Islet of Langerhans (tissue), 1 donor: ENCODE results near the gene ADPRS.

Source experiments
- FAIRE-seq: peaks from one replicate; lab custom pipeline; 2011; peaks lifted over from hg19 to GRCh38; lab: Jason Lieb, UNC

The ADPRS gene

GRCh38 chr1:36088577-36089392 is at the start of gene ADPRS:
Gene ADPRS (plus strand): TSS chr1:36088892. CDS start chr1:36088905, 13 bp downstream.
- no peak for FAIRE-seq

- FAIRE-seq = no peak
Observed at GRCh38 chr1:36040238-36040637, 48.5 kb upstream of the ADPRS start.

DNA sequence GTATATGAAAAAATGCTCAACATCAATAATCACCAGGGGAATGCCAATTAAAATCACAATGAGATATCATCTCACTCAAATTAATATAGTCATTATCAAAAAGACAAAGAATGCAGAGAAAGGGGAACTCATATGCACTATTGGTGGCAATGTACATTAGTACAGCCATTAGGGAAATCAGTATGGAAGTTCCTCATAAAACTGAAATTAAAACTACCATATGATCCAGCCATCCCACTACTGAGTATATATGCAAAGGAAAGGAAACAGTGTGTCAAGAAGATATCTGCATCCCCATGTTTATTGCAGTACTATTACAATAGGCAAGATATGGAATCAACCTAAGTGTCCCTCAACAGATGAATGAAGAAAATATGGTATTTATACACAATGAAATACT is 36.9 kb upstream of the ADPRS start:
- FAIRE-seq = no peak

DNA sequence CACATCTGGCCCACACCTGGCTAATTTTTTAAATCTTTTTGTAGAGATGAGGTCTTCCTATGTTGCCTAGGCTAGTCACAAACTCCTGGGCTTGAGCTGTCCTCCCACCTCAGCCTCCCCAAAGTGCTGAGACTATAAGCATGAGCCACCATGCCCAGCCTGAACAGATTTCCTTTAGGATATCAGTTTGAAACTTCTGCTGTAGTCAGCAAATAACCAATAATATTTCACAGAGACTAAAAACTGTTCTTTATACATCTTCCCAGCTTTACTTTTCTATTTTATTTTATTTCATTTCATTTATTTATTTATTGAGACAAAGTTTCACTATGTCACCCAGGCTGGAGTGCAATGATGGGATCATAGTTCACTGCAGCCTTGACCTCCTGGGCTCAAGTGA is 34.7 kb upstream of the ADPRS start:
- FAIRE-seq = no peak

DNA sequence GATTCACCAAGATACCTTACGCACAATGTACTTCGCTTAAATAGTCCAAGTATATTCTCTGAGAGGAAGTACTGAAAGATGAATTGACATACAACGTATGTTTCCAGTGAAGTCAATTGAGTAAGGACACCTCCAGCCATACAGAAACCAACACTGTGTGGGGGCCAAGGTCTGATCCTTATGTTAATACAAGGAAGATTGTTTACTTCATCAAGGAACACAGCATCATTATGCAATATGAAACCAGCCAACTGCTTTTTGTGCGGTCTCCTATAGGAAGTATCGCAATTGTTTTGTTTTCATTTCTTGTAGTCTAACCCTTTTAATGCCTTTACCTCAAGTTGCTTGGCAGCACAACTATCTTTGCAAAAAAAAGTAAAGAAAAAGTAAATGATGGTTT is 33.0 kb upstream of the ADPRS start:
- no peak for FAIRE-seq

GRCh38 chr1:36062315-36062714 is 26.4 kb upstream of the ADPRS start:
- FAIRE-seq = no peak

- FAIRE-seq = no peak
Observed at GRCh38 chr1:36067871-36068270, 20.8 kb upstream of the ADPRS start.

GRCh38 chr1:36068866-36069265 is 19.8 kb upstream of the ADPRS start:
- no peak for FAIRE-seq

- no peak for FAIRE-seq
Observed at GRCh38 chr1:36070349-36070748, 18.3 kb upstream of the ADPRS start.

DNA sequence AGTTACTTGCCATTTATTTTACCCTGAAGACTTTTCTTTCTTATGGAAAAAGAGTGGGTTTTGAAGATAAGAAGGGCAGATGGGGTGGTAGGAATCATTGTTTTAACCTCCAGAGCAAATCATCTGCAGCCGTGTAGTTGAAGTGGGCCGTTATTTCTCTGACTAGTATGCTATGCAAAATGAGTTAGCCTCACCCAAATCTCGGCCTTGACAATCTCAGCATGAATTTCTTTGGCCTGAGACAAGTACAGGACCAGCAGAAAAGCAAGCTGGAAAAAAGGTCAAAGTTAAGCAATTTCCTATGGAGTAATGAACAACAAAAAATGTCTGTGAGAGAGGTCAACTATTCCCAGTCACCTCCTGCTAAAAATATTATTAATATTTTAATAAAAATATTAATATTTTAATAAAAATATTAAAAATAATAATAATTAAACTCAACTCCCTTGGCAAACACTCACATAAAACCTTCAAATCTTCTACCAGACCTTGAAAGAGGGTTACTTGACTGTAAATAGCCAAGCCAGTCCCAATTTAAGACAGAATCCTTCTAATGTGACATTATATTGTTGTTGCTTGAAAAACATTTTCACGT is 11.6 kb upstream of the ADPRS start:
- no peak for FAIRE-seq

GRCh38 chr1:36080236-36080635 is 8.5 kb upstream of the ADPRS start:
- no peak for FAIRE-seq

- FAIRE-seq = no peak
Observed at GRCh38 chr1:36080801-36081200, 7.9 kb upstream of the ADPRS start.

DNA sequence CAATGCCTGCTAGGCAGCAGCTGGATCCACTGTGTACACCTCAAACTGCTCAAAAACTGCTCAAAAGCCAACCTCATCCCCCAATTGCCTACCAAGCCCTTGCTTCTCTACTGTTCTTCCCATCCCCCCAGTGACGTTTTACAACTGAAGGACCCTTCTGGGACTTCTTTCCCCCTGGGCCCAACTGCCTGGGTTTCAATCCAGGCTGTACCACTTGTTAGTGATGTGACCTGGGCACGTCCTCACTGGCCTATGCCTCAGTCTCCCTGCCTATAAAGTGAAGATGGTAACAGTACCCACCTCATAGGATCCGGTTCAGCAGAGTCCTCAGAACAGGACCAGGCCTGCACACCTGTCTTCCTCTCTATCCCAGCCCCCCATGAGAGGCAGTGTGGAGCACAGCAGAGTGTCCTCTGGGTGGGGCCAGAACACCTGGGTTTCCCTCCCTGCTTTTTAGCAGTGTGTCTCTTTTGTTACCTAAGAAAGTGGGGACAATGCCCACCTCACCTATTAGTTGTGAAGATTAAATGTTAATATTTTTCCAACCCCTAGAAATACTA is 6.7 kb upstream of the ADPRS start:
- FAIRE-seq = no peak

DNA sequence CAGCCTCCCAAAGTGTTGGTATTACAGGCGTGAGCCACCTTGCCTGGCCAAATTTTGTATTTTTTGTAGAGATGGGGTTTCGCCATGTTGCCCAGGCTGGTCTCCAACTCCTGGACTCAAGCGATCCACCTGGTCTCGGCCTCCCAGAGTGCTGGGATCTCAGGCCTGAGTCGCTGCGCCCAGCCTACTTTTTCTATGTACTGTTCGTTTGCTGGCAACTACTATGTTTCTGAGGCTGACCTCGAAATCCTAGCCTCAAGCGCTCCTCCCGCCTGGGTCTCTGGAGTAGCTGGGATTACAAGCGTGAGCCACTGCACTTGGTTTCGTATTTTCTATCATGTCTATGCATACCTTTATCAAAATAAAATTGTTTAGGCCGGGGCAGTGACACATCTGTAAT is 5.5 kb upstream of the ADPRS start:
- no peak for FAIRE-seq

GRCh38 chr1:36083635-36084496 is 4.8 kb upstream of the ADPRS start, which contains the start of gene TEKT2:
Gene TEKT2 (plus strand): TSS chr1:36084094. CDS start chr1:36084922, 828 bp downstream.
- FAIRE-seq = no peak

DNA sequence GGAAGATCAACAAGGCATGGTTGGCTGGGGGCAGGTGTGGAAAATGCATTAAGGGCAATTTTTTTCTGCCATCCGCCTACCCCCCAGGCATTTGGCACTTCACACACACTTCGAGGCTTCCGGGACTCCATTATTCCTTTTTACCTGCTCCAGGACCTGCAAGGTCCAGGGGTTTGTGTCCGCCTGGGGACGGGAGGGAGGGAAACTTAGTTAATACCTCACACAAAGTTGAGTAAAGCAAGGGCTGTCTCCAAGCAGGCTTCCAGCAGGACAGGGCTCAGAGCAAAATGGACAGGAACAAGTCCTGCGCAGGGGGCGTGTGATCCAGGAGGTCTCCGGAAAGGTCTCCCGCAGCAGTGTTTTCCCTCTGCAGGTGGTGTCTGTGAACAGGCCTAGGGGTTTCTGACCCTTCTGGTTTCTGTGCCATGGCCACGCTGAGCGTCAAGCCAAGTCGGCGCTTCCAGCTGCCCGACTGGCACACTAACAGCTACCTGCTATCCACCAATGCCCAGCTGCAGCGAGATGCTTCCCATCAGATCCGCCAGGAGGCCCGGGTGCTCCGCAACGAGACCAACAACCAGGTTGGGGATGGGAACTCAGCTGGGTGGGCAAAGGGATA is 4.1 kb upstream of the ADPRS start:
- FAIRE-seq = no peak

DNA sequence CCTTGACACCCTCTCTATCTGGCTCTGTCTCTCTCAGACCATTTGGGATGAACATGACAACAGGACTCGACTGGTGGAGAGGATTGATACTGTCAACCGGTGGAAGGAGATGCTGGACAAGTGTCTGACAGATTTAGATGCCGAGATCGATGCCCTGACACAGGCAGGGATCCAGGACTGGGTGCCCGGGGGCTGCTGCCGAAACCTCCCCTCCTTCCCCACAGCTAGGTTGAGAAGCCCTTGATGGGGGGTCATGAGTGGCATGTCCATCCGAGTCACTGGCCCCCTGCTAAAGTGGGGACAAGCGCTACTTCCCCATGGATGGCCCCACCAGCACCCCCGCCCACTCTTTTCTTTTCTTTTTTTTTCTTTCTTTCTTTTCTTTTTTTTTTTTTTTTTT is 3.6 kb upstream of the ADPRS start:
- no peak for FAIRE-seq

DNA sequence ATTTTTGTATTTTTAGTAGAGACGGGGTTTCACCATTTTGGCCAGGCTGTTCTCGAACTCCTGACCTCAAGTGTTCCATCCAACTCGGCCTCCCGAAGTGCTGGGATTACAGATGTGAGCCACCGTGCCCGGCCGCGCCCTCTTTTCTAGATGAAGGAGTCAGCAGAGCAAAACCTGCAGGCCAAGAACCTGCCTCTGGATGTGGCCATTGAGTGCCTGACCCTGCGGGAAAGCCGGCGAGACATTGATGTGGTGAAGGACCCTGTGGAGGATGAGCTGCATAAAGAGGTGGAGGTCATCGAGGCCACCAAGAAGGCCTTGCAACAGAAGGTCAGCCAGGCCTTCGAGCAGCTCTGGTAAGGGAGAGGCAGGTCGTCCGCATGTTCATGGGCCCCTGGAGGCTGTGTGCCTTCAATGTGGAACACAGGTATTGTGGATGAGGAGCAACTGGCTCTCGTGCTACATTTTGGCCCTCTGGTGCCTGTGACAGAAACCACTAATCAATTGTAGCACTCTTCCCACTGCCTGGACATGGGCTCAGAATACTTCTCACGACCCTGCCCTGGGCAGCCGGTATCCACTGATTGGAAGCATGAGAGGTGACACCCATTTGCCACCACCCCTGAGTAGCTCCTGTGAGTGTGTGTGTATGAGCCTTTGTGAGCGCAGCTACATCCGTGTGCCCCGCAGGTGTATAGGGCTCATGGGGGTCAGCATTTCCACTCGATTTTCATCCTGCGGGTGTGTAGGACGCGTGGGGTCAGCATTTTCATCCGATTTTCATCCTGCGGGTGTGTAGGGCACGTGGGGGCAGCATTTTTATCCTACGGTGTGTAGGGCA is 2.8 kb upstream of the ADPRS start:
- no peak for FAIRE-seq

- no peak for FAIRE-seq
Observed at GRCh38 chr1:36086529-36087232, 2.0 kb upstream of the ADPRS start.
